ENCODE measurements around the gene MACROD2.
"Not testable (repeated sequence)": the region's sequence is repeated elsewhere in the genome, so short reads cannot be mapped to it uniquely, and the experiment has no call there.

MACROD2 gene

GRCh38 chr20:14148042-14148441, 152.7 kb downstream of the MACROD2 start:
- DNase-seq (ENCODE audit: low read depth, low spot score): no peak
- H3K4me3 ChIP-seq (ENCODE audit: low read length): no peak overlapping the region

GRCh38 chr20:14155361-14155760, 160.0 kb downstream of the MACROD2 start:
- no peak overlapping the region for H3K4me3 ChIP-seq (ENCODE audit: low read length)
- no peak for DNase-seq (ENCODE audit: low read depth, low spot score)

GRCh38 chr20:14178528-14178927, 183.2 kb downstream of the MACROD2 start:
- DNase-seq (ENCODE audit: low read depth, low spot score): no peak
- no peak overlapping the region for H3K4me3 ChIP-seq (ENCODE audit: low read length)

- no peak for DNase-seq (ENCODE audit: low read depth, low spot score)
- H3K4me3 ChIP-seq (ENCODE audit: low read length): no peak overlapping the region
Measured at GRCh38 chr20:14178952-14179351, 183.6 kb downstream of the MACROD2 start.

GRCh38 chr20:14189794-14190402, 194.6 kb downstream of the MACROD2 start:
- peak; percentile 12 for DNase-seq (ENCODE audit: low read depth, low spot score)
- H3K4me3 ChIP-seq (ENCODE audit: low read length): no peak overlapping the region

- DNase-seq (ENCODE audit: low read depth, low spot score): no peak
- H3K4me3 ChIP-seq (ENCODE audit: low read length): no peak overlapping the region
Measured at GRCh38 chr20:14191559-14191958, 196.2 kb downstream of the MACROD2 start.

- DNase-seq (ENCODE audit: low read depth, low spot score): no peak
- no peak overlapping the region for H3K4me3 ChIP-seq (ENCODE audit: low read length)
Measured at GRCh38 chr20:14193443-14193842, 198.1 kb downstream of the MACROD2 start.

GRCh38 chr20:14193885-14194284, 198.6 kb downstream of the MACROD2 start:
- H3K4me3 ChIP-seq (ENCODE audit: low read length): no peak overlapping the region
- no peak for DNase-seq (ENCODE audit: low read depth, low spot score)

- DNase-seq (ENCODE audit: low read depth, low spot score): no peak
- H3K4me3 ChIP-seq (ENCODE audit: low read length): no peak overlapping the region
Measured at GRCh38 chr20:14197097-14197496, 201.8 kb downstream of the MACROD2 start.

GRCh38 chr20:14198416-14198815, 203.1 kb downstream of the MACROD2 start:
- H3K4me3 ChIP-seq (ENCODE audit: low read length): no peak overlapping the region
- no peak for DNase-seq (ENCODE audit: low read depth, low spot score)

GRCh38 chr20:14199111-14199510, 203.8 kb downstream of the MACROD2 start:
- H3K4me3 ChIP-seq (ENCODE audit: low read length): no peak overlapping the region
- no peak for DNase-seq (ENCODE audit: low read depth, low spot score)

- no peak overlapping the region for H3K4me3 ChIP-seq (ENCODE audit: low read length)
- DNase-seq (ENCODE audit: low read depth, low spot score): no peak
Measured at GRCh38 chr20:14203657-14204056, 208.3 kb downstream of the MACROD2 start.

- H3K4me3 ChIP-seq (ENCODE audit: low read length): no peak overlapping the region
- DNase-seq (ENCODE audit: low read depth, low spot score): no peak
Measured at GRCh38 chr20:14207591-14207990, 212.3 kb downstream of the MACROD2 start.

GRCh38 chr20:14208956-14209355, 213.6 kb downstream of the MACROD2 start:
- no peak for DNase-seq (ENCODE audit: low read depth, low spot score)
- H3K4me3 ChIP-seq (ENCODE audit: low read length): no peak overlapping the region

- no peak for DNase-seq (ENCODE audit: low read depth, low spot score)
Measured at GRCh38 chr20:14210146-14210545, 214.8 kb downstream of the MACROD2 start.

GRCh38 chr20:14214046-14214445, 218.7 kb downstream of the MACROD2 start:
- DNase-seq (ENCODE audit: low read depth, low spot score): no peak
- no peak overlapping the region for H3K4me3 ChIP-seq (ENCODE audit: low read length)

More at GRCh38 chr20:14210146-14210545, 214.8 kb downstream of the MACROD2 start:
- no peak overlapping the region for H3K4me3 ChIP-seq (ENCODE audit: low read length)

- H3K4me3 ChIP-seq (ENCODE audit: low read length); DNase-seq (ENCODE audit: low read depth, low spot score): not testable (repeated sequence)
Measured at GRCh38 chr20:14215880-14216279, 220.6 kb downstream of the MACROD2 start.

- peak; percentile 18 for DNase-seq (ENCODE audit: low read depth, low spot score)
- H3K4me3 ChIP-seq (ENCODE audit: low read length): no peak overlapping the region
Measured at GRCh38 chr20:14219801-14220461, 224.6 kb downstream of the MACROD2 start.

GRCh38 chr20:14220986-14221385, 225.7 kb downstream of the MACROD2 start:
- DNase-seq (ENCODE audit: low read depth, low spot score): no peak

GRCh38 chr20:14223806-14224205, 228.5 kb downstream of the MACROD2 start:
- no peak overlapping the region for H3K4me3 ChIP-seq (ENCODE audit: low read length)

More at GRCh38 chr20:14220986-14221385, 225.7 kb downstream of the MACROD2 start:
- H3K4me3 ChIP-seq (ENCODE audit: low read length): no peak overlapping the region

More at GRCh38 chr20:14223806-14224205, 228.5 kb downstream of the MACROD2 start:
- no peak for DNase-seq (ENCODE audit: low read depth, low spot score)

Data from Jurkat, Clone E6-1 (cell line).